GM13976 (cell line): ENCODE measurements around the gene CBX5.
A peak's percentile ranks its signal among the peaks of the same experiment; 100 is the strongest.
"Not testable (repeated sequence)": the region's sequence is repeated elsewhere in the genome, so short reads cannot be mapped to it uniquely, and the experiment has no call there.

ENCODE experiments used
- DNase-seq: peaks from one replicate; pipeline ENCODE4 v3.0.0; 2012; ENCODE audit warnings: low spot score
- in situ Hi-C: fragments of 300-500 bp; cut with MboI; formaldehyde crosslinking; loops from one replicate; pipeline ENCODE4 v1.12.0; 2022; ENCODE audit warnings: low sequenced_read_pairs, mixed read lengths, inconsistent platforms; ENCODE audit not compliant: unreplicated experiment
- TF ChIP-seq, protein P1 (sequence below): IDR thresholded peaks from 2 replicates; pipeline ENCODE4 v1.5.1; 2012; ENCODE audit warnings: borderline replicate concordance, mild to moderate bottlenecking; ENCODE audit not compliant: insufficient read depth; ENCODE audit errors: extremely low read depth, missing control alignments, control extremely low read depth

CBX5 gene

DNA sequence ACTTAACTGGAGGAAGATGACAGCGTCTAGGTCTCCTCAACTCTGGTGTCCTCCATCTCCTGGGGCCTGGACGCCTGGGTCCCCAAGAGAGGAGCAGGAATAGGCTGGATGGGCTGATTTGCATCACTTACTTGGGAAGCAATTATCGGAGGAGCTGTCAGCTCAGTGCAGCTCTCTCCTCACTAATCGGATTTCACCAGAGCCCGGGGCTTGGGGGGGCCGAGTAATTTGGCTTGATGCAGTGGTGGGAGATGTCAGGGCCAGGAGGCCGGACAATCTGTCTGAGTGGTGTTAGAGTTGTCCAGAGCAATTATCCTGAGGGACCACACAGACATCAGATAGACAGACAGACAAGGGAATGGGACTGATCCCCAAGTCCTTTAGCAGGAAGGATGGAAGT, 86.5 kb downstream of the CBX5 start:
- TF ChIP-seq, protein P1, sequence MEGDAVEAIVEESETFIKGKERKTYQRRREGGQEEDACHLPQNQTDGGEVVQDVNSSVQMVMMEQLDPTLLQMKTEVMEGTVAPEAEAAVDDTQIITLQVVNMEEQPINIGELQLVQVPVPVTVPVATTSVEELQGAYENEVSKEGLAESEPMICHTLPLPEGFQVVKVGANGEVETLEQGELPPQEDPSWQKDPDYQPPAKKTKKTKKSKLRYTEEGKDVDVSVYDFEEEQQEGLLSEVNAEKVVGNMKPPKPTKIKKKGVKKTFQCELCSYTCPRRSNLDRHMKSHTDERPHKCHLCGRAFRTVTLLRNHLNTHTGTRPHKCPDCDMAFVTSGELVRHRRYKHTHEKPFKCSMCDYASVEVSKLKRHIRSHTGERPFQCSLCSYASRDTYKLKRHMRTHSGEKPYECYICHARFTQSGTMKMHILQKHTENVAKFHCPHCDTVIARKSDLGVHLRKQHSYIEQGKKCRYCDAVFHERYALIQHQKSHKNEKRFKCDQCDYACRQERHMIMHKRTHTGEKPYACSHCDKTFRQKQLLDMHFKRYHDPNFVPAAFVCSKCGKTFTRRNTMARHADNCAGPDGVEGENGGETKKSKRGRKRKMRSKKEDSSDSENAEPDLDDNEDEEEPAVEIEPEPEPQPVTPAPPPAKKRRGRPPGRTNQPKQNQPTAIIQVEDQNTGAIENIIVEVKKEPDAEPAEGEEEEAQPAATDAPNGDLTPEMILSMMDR = no peak
- in situ Hi-C loops = loop anchor here (10.0 kb wide), 1 partner anchor 169 kb away; the partner anchor contains the start of gene HOXC6

DNA sequence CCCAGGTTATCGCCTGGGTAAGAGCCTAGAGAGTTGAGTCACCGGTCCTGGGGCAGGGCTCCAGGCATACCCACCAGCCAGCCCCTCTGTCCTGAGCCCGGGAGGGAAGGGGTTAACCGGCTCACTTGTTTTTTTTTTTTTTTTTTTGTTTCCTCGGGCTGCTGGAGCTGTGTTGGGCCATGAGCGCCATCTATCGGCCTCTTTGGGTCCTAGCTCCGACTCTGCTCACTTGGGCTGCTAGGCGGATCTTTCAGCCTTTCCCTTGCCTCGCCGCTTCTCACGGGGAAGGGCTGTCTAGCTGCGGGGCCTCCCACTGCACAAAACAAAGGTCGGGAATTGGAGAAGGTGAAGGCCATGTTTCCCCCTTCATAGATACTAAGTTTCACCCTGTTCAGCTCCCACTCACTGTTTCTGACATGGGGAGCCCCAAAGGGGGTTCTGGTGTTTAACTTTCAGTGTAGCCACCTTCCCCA, 88.3 kb downstream of the CBX5 start:
- DNase-seq = peak; percentile 82
- TF ChIP-seq, protein P1 = peak; percentile 80
- in situ Hi-C loops = loop anchor here (10.0 kb wide), 1 partner anchor 167 kb away; the partner anchor contains the start of gene HOXC6

More for the DNA sequence above, 86.5 kb downstream of the CBX5 start:
- DNase-seq = no peak

DNA sequence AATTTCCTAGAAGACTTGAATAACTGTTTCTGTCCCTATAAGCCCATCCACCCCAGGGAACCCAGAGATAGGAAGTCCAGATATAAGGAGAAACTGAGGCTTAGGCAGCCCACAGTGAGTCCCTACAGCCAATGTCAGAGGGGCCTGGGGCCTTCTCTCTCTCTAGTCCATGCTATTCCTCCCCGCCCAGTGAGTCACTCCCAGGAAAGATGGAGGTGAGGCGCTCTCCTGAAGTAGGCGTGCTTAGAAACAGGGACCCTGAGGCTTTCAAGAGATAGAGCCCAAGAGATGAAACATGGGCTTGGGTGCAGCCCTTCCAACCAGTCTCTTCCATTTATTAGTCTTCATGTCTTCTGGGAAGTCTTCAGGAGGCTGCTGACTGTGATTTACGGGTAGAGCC, 88.8 kb downstream of the CBX5 start:
- TF ChIP-seq, protein P1 = no peak
- no peak for DNase-seq
- in situ Hi-C loops = loop anchor here (10.0 kb wide), 1 partner anchor 166 kb away; the partner anchor contains the start of gene HOXC6

DNA sequence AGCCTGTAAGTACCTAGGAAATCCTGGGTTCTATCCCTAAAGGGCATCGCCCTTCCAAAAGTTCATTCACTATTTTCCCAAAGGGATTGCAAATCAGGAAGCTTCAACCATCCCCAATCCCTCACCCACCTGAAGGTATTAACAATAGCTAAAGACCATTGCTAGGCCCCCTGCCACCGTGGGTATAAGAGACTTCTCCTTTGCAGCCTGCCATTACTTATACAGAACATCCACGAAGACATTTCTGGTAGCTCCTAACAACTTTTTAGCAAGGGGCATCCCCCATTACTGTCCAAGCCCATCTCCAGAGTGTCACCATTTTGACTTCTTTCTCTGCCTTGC, 90.8 kb downstream of the CBX5 start:
- TF ChIP-seq, protein P1 = no peak
- in situ Hi-C loops = no loop called here
- DNase-seq = no peak

DNA sequence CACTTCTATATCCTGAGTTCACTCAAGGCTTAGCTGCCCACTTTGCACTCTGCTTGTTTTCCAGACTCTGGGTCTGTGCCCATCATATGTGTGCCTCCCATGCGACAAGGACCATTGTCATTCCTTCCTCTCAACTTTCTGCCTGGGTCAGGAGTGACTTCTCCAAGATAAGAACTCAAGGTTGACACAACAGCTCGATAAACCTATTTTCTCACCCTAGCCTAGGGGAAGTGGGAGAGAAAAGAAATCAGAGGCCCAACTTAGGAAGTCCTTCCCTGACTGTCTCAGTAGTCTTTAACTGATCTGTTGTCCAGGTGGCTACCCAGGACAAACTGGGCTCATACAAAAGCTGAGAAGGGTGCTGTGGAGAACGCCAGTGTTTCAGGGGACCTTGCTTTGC, 92.8 kb downstream of the CBX5 start:
- in situ Hi-C loops = no loop called here
- DNase-seq = no peak
- TF ChIP-seq, protein P1 = no peak

DNA sequence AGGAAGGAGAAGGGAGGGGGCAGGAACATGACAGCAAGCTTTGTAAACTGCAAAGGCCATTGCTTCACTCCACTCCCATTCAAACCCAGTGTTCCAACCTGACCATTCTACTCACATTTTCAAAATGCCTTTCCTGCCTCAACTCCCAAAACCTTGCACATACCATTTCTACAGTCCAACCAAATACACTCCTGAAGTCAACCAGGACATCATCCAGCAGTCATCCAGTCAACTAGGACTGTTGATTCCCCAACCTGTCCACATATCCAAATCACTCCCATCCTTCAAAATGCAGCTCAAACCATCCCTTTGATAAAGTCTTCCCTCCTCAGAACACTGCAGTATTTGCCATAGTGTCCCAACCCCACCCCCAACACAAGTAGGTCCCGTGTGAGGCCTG, 94.0 kb downstream of the CBX5 start:
- TF ChIP-seq, protein P1 = no peak
- in situ Hi-C loops = no loop called here
- no peak for DNase-seq

DNA sequence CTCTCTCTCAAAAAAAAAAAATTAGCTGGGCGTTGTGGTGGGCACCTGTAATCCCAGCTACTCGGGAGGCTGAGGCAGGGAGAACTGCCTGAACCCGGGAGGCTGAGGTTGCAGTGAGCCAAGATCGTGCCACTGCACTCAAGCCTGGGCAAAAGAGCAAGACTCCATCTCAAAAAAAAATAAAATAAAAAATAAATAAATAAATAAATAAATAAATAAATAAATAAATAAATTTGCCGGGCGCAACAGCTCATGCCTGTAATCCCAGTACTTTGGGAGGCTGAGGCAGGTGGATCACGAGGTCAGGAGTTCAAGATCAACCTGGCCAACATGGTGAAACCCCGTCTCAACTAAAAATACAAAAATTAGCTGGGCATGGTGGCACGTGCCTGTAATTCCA, 94.6 kb downstream of the CBX5 start:
- in situ Hi-C loops, DNase-seq: not testable (repeated sequence)
